NCI-H446 treated with DMSO at 0.1 percent for 48 hours (cell line): ENCODE measurements around the gene ACVR2A.

ENCODE experiments used
- DNase-seq: peaks from one replicate; lab custom pipeline; 2025; lab: John Stamatoyannopoulos, UW

ACVR2A gene

GRCh38 chr2:147924647-147925046, 79.8 kb downstream of the ACVR2A start:
- DNase-seq: no peak

- DNase-seq: no peak
These were observed 81.1 kb downstream of the ACVR2A start for GRCh38 chr2:147925886-147926285.

GRCh38 chr2:147927053-147927588, 82.3 kb downstream of the ACVR2A start:
- no peak for DNase-seq

GRCh38 chr2:147933931-147934330, 89.1 kb downstream of the ACVR2A start:
- DNase-seq: no peak

GRCh38 chr2:147934881-147935620, 90.2 kb downstream of the ACVR2A start:
- no peak for DNase-seq

- peak; percentile 22 for DNase-seq
These were observed 93.0 kb downstream of the ACVR2A start for GRCh38 chr2:147937744-147938349.

GRCh38 chr2:147939313-147939712, 94.5 kb downstream of the ACVR2A start:
- DNase-seq: no peak

- DNase-seq: no peak
These were observed 100.8 kb downstream of the ACVR2A start for GRCh38 chr2:147945660-147946059.

GRCh38 chr2:147952118-147952517, 107.3 kb downstream of the ACVR2A start:
- DNase-seq: no peak

- DNase-seq: no peak
These were observed 123.7 kb downstream of the ACVR2A start for GRCh38 chr2:147968571-147968970.

- DNase-seq: no peak
These were observed 131.3 kb downstream of the ACVR2A start for GRCh38 chr2:147976102-147976501.

- no peak for DNase-seq
These were observed 132.8 kb downstream of the ACVR2A start for GRCh38 chr2:147977679-147978078.
